HG03460 (cell line): Measurements from ENCODE around the gene LSR.

Source experiments
- ATAC-seq: cut with Tn5 transposase; IDR thresholded peaks from one replicate; pipeline ENCODE4 v1.9.1; 2021; ENCODE audit not compliant: unreplicated experiment

The LSR gene

GRCh38 chr19:35248310-35249145 is at the start of gene LSR:
LSR (plus strand) TSS chr19:35249002; CDS start chr19:35249023, 21 bp downstream.
- peak; percentile 81 for ATAC-seq

GRCh38 chr19:35199481-35199880 is 49.3 kb upstream of the LSR start:
- ATAC-seq = no peak

GRCh38 chr19:35202722-35203688 is 45.8 kb upstream of the LSR start:
- no peak for ATAC-seq

- ATAC-seq = peak; percentile 64
Measured at GRCh38 chr19:35204799-35205732, 43.7 kb upstream of the LSR start.

- ATAC-seq = peak; percentile 24
Measured at GRCh38 chr19:35205733-35206323, 43.0 kb upstream of the LSR start.

- ATAC-seq = no peak
Measured at GRCh38 chr19:35206379-35206778, 42.4 kb upstream of the LSR start.

GRCh38 chr19:35206855-35207254 is 41.9 kb upstream of the LSR start:
- ATAC-seq = no peak

GRCh38 chr19:35207391-35207871 is 41.4 kb upstream of the LSR start:
- no peak for ATAC-seq

- ATAC-seq = no peak
Measured at GRCh38 chr19:35208121-35208520, 40.7 kb upstream of the LSR start.

- no peak for ATAC-seq
Measured at GRCh38 chr19:35209646-35210045, 39.2 kb upstream of the LSR start.

- no peak for ATAC-seq
Measured at GRCh38 chr19:35211545-35212230, 37.1 kb upstream of the LSR start.

GRCh38 chr19:35212241-35212640 is 36.6 kb upstream of the LSR start:
- no peak for ATAC-seq

GRCh38 chr19:35213663-35214632 is 34.9 kb upstream of the LSR start:
- peak; percentile 47 for ATAC-seq

GRCh38 chr19:35214766-35215422 is 33.9 kb upstream of the LSR start:
- no peak for ATAC-seq

GRCh38 chr19:35216016-35216832 is 32.6 kb upstream of the LSR start:
- ATAC-seq = no peak

GRCh38 chr19:35216833-35217648 is 31.8 kb upstream of the LSR start:
- ATAC-seq = no peak
